GM18498 (cell line): ENCODE data around the gene NUDT22.

Experiments used
- ATAC-seq: cut with Tn5 transposase; IDR thresholded peaks from one replicate; pipeline ENCODE4 v1.9.1; 2021; ENCODE audit warnings: mild to moderate bottlenecking, moderate library complexity; ENCODE audit not compliant: unreplicated experiment

Gene NUDT22, protein sequence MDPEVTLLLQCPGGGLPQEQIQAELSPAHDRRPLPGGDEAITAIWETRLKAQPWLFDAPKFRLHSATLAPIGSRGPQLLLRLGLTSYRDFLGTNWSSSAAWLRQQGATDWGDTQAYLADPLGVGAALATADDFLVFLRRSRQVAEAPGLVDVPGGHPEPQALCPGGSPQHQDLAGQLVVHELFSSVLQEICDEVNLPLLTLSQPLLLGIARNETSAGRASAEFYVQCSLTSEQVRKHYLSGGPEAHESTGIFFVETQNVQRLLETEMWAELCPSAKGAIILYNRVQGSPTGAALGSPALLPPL

DNA sequence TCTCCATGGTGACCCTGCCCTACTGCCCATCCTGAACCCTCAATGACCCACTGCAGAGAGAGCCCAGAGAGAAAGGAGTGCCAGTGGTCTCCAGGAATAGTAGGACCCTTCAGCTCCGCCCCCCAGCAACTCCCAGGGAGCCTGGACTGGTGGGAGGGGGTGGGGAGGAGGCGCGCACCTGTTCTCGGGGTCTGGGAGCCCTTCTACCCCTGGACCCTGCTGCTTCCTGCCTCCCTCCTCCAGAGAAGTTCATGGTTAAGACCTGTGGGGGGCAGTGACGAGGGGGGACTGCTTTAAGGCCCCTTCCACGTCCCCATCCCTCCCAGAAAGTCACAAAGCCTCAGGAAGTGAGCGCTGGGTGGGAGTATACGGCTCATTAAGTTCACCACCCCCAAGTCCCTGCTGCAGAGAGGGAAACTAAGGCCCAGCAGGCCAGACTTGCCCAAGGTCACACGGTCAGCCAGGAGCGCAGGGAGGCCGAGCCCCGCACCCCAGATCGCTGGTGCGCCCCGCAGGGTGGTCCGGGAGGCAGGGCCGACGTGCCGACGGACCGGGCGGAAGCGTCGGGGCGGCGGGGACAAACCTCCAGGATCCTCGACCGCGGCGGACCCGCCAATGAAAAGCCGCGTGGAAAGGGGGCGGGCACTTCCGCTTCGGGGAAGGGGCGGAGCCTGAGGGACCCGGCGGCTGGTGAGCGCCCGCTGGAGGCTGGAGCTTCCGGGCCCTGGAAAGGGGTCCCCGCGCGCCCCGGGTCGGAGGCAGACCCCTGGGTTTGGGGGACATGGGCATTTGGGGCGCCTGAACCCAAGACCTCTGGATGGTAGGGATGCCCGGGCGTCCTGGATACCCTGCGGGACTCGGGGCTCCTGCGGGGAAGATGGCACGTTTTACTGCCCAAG, at the start of gene NUDT22, which contains the start of gene TRPT1:
Gene NUDT22, plus strand, starts transcription at position 667 of the 899 bp plus-strand sequence. CDS start 379 bp downstream, outside the sequence.
Gene TRPT1, minus strand, starts transcription at position 579 of the 899 bp plus-strand sequence. Its CDS starts 326 bp downstream, at position 253.
- ATAC-seq, result peak; percentile 54

DNA sequence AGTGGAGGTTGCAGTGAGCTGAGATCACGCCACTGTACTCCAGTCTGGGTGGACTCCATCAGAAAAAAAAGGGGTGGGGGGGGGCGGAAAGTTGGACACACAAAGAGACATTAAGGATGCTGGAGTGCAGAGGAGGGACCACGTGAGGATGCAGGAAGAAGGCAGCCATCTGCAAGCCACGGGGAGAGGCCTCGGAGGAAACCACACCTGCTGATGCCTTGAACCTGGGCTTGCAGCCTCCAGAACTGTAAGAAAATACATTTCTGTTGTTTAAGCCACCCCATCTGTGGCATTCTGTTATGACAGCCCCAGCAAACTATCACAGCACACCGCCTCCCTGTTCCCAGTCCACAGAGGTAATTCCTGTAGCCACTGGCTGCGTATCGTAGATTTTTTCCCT, 49.3 kb upstream of the NUDT22 start:
- no peak for ATAC-seq

DNA sequence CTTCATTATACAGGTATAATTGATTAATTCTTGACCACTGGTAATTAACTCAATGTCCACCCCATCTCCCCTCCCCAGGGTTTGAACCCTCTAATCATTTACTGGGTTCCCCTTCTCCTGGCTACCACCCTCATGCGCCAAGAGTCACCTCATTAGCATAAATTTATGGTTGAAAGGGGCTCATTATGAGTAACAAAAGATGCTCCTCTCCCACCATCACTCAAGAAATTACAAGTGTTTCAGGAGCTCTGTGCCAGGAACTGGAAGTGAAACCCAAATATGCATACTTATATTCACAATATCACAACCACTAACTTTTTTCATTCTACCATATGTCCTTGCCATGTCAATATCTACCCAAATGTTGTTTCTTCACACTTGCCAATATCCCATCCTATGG, 47.9 kb upstream of the NUDT22 start:
- no peak for ATAC-seq

DNA sequence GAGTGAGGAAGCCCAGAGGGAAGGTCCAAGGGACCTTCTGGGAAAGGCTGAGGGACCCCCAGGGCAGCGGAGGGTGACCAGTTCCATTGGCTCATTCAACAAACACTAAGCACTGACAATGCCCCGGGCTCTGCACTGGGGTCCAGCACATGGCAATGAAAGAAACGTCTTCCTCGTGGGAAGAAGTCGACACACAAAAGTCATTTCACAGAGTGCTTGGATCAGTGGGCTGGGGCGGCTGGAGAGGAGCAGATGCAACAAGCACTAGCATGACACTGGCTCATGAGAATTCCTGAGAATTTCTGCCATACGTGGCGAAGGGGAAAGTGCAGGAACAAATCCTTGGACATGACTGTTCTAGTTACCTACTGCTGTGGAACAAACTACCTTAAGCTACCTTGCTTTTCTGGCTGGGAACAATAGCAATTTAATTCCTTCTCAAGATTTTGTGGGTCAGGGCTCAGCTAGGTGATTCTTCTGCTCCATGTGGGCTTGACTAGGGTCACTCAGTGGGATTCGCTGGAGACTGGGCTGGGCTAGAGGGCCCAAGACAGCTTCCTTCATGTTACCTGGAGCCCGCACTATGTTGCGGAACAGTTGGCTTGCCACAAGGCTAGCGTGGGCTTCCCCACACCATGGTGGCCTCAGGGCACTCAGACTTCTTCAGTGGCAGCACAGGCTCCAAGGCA, 47.0 kb upstream of the NUDT22 start:
- no peak for ATAC-seq

DNA sequence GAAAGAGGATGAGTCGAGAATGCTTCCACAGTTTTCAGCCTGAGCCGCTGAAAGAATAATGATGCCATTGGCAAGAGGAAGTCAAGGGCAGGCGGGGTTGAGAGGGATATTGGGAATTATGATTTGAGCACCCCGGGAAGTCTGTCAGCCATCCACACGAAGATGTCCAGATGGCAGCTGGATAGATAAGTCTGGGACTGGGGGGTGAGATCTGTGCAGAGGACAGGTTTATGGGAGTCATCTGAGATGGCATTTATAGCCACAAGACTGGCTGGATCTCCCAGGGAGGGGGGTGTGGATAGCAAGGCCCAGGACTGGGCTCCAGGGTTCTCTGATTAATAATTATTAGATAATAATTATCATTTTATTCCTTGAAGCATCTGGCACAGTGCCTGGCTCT, 45.2 kb upstream of the NUDT22 start:
- no peak for ATAC-seq

DNA sequence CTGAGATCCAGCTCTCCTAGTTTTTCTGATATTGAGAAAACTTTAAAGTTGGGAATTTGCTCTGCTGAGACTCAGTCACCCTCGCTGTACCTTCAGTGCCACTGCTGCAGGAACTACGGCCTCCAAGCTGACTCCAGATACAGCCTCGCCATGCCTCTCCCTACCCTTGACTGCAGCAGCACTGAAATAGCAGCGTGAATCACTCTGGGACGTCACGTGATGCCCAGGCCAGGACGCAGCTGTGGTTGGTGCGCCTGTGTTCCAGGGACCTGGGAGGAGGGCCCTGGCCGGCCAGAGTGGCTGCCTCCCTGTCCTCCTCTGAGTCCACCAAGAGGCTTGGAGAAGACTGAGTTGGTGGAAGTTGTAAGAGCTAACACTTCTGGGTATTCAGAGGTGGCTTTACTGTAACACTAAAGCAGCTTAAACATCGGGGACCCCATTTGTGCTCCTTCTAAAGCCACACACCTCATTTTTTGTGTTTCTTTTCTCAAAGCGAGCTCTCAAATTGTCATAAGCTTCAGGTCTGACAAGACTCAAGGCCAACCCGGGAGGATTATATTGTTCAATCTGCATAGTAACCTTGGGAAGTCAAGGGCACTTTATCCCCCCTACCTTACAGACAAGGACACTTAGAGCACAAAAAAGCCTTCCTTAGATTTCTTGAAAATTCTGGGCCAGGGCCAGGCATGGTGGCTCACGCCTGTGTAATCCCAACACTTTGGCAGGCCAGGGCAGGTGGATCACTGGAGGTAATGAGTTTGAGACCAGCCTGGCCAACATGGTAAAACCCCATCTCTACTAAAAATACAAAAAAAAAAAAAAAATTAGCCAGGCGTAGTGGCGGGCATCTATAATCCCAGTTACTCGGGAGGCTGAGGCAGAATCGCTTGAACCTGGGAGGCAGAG, 44.3 kb upstream of the NUDT22 start:
- ATAC-seq, result no peak

DNA sequence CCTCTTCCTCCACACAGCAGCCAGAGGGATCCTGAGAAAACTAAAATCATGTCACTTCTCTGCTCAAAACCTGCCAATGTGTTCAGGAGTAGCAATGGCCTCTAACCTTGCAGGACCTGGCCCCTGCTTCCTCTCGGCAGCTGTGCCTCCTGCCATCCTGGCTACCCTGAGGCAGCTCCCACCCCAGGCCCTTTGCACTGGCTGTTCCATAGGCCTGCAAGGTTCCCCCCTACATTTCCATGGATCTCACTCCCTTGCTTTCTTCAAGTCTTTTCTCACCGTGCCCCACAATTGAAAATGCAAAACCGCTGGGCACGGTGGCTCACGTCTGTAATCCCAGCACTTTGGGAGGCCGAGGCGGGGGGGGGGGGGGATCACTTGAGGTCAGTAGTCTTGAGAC, 42.2 kb upstream of the NUDT22 start:
- no peak for ATAC-seq

DNA sequence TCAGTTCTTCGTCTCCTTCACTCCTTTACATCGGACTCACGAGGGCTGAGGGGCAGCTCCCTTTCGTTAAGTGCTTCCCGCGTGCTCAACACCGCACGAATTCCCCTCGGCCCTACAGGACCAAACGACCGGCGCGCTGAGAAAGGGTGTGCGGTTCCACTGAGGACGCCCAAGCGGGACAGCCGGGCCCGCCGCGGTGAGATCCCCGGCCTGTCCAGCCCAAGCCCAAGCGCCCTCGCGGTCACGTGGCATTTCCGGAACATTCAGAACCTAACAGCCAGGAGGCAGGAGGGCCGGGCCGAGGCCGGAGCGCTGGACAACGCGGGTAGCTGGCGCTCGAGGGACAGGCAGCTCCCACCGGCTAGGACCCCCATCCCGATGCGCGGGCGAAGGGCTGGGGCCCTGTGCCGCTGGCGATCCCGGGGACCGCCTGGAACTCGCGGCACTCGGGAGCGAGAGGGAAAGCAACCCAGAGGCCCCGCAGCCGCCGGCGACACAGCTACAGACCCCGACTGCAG, 40.8 kb upstream of the NUDT22 start:
- peak; percentile 20 for ATAC-seq

DNA sequence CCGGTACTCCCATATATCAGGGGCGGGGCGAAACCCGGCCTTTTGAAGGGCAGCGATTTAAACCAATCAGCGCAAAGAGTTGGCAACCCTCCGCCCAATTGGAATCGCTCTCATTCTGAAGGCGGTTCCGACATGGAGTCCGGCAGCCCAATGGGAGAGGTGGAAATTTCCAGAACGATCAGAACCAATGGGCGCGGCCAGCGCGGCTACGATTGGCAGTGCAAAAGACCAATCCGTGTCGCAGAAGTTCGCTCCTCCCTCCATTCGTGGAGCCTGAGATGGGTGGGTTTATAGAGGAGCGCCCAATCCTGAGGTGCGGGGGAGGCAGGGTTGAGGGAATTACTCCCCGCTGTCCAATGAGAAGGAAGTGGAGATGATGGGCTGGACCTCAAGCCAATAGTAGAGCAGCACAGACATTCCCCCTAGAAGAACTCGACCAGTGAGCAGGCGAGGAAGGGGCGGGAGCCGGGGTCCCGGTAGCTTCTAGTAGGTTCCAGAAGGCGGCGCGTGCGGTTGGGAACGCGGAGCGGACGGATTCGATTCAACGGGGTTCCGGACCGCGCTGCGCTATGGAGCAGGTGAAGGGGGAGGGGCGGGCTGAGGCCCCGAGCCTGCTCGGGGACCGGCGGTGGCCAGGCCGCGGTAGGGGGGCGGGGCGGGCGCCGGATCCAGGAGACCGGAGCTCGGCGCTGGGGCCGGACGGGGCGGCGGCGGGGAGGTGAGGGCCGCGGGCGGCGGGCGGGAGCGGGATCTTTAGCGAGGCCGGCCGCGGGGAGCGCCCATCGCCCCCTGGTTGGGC, 40.2 kb upstream of the NUDT22 start, which contains the start of gene STIP1:
Gene STIP1, plus strand, starts transcription at position 479 of the 799 bp plus-strand sequence. Its CDS starts 91 bp downstream, at position 570.
- ATAC-seq, result peak; percentile 84

DNA sequence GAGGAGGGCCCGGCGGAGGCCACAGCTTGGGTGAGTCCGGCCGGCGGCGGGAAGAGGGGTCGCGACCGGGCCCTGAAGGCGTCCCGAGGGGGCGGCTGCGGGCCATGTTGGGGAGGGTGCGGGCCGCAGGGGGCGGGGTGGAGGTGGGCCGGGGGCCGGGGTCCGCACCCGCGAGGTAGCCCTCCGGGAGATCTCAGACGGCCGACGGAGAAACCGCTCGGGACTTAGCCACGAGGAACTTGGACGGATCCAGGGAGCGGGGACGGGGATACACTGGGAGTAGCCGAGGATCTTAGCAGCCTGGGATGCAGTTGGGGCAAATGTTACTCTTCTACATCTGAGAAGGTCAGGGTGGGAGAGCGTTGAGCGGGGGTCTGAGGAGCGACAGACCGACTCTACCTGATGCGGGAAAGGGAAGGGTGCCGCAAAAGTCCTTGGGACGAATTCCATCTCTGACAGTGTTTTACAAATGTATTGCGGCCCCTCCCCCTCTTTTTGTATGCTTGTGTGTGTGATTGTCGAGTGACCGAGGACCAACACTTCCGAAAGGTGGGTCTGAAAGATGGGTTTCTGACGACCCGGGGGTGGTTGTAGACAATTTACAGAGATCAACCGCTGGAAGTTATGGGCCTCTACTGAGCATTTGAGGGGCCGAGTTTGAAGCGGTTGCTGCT, 39.4 kb upstream of the NUDT22 start:
- no peak for ATAC-seq

DNA sequence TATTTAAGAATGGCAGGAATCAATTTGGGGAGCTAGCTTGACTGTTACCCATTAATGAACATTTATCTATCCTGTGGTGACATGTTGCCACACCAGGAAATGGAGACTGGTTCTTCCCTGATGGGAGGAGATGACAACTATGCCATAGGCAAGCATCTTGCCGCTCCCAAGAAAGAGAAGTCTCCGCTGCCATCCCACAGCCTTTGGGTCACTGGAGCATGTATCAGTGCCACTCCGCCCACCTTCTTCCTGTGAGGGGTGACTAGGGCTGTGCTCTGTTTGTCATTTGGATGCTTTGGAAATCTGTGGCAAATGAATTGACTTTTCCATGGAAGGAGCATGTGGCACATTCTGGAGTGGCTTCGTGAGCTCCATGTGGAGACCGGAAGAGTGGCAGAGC, 33.6 kb upstream of the NUDT22 start:
- no peak for ATAC-seq

DNA sequence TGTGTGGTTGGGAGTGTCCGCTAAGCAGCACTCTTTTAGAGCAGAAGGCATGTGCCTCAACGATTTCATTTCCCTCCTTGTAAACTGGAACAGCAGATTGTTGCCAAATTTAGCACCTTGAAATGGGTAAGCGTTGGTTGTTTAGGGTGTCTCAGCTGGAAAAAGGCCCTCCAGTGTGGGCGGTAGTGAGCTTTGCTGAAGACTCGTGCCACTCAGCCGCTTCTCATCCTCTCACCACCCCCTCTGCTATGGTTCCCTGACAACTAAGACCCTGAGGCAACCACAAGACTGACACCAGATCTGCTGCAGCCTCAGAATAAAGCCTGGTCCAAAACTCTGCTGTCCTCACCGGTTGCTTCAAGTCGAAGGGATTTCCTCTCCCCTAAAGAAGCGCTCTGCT, 29.4 kb upstream of the NUDT22 start:
- ATAC-seq, result no peak

DNA sequence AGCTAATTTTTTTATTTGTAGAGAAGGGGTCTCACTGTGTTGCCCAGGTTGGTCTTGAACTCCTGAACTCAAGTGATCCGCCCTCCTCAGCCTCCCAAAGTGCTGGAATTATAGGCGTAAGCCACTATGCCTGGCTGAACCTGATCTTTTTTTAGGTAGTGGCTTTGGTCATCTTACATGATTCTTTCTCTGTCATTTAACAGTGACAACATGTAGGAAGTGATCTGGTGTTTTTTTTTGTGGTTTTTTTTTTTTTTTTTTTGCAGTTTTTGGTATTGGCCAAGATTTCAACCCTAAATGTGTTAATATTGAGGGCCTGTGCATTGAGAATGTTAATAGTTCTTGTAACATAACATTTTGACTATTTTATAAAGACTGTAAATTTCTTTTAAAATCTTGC, 27.6 kb upstream of the NUDT22 start:
- no peak for ATAC-seq

DNA sequence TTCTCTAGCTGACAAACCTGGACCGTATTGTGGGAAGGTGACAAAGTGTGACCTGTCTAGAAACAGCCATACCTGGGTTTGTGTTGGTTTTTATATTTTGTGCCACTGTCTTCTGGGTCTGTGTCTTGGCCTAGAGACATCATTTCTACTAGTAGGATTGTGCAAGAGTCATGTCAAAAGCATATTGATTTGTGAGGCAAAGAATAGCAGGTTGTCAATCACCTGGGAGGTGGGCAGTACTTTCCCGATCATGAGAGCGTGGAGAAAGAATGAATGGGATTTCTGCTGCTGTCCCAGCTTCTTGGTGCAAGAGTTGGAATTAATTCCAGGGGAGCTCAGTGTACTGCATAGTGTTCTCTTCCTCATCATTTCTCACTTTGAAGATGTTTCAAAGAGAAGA, 24.5 kb upstream of the NUDT22 start:
- no peak for ATAC-seq

DNA sequence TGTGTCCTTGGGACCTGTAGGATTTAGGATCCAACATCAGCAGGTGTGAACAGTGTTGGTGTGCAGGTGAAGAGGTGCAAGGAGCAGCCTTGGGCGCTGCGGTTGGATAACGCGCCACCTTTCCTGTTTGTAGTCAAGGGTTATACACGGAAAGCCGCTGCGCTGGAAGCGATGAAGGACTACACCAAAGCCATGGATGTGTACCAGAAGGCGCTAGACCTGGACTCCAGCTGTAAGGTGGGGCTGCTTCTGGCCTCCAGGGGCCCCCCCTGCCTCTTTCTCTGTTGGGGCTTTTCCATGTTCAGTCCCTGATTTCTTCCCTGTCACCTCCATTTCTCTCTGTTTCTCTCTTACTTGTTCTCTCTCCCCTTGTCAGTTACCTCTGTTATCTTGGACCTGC, 23.1 kb upstream of the NUDT22 start:
- no peak for ATAC-seq

DNA sequence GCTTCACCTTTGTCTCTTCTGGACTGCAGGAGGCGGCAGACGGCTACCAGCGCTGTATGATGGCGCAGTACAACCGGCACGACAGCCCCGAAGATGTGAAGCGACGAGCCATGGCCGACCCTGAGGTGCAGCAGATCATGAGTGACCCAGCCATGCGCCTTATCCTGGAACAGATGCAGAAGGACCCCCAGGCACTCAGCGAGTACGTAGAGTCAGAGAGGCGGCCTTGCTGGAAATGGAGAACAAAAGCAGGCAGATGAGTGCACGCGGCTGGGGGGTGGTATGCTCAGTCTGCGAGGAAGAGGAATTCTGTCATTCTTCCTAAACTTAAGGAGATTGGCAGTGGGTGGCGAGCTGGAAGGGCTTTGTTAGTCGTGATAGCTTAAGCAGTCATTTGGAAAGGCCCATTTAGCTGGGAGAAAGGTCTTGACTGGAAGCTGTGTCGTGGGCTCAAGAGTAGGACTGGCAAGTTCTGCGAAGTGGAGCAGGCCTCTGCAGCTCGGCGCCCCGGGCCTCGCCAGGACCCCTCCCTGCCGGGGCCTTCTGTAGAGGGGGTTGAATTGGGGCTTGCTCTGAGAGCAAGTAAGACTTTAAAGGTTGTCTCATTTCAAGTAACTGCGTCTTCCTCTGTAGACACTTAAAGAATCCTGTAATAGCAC, 22.5 kb upstream of the NUDT22 start:
- ATAC-seq, result no peak

DNA sequence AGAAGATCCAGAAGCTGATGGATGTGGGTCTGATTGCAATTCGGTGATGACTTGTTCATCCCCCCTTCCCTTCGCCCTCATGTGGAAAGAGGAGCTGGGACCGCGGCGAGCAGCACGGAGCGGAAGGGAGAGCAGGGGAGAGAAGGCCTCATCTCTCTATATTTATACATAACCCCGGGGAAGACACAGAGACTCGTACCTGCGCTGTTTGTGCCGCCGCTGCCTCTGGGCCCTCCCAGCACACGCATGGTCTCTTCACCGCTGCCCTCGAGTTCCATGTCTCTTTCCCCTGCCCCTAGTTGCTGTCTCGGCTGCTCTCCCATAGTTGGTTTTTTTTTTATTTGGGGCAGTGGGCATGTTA, 22.0 kb upstream of the NUDT22 start:
- ATAC-seq, result no peak

DNA sequence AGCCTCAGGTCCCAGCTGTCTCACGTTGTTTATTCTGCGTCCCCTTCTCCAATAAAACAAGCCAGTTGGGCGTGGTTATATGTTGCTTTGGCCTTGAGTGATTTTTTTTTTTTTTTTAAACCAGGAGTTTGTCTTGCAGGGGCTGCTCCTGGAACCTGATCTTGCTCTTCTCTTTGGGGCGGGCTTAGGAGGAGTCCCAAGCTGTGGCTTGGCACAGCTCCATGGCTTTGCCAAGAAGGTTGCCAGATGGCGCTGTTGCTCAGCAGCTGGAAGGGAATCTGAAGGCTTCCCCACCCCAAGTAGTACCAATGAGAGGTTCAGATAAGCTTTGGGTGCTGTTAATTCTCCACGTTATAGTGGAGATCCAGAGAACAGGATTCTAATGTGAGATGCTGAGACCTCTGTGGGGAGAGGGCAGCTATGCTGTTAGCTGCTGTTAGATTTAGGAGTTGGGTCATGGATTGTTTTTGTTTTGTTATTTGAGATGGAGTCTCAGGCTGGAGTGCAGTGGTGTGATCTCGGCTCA, 21.5 kb upstream of the NUDT22 start:
- ATAC-seq, result no peak
